ENCODE results near the gene LDB2. TPM values are rescaled to one million over a fixed set of nuclear protein-coding genes. Genes with fewer than 3 reads are reported as not detected.
"Not testable (repeated sequence)": the region's sequence is repeated elsewhere in the genome, so short reads cannot be mapped to it uniquely, and the experiment has no call there.

LDB2 gene
- total RNA-seq, 1 experiment from 2014 or later, result 0.24 TPM

DNA sequence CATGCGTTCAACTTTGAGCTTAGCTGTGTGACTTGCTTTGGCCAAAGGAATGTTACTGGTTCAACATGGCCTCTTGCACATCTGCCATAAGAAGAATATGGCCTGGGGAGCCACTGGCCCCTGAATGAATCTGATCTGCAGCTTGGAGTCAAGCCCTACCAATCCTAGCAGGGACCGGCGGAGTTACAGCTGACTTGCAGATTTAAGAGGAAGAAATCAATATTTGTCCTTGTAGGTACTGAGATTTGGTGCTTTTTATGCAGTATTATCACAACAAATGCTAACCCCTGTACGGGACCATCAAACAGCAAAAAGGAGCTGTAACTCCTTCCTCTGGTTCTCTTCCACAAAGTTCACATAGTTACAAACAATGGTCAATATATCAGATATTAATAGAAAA, 252.0 kb downstream of the LDB2 start:
- no peak for DNase-seq (ENCODE audit: low read depth)

DNA sequence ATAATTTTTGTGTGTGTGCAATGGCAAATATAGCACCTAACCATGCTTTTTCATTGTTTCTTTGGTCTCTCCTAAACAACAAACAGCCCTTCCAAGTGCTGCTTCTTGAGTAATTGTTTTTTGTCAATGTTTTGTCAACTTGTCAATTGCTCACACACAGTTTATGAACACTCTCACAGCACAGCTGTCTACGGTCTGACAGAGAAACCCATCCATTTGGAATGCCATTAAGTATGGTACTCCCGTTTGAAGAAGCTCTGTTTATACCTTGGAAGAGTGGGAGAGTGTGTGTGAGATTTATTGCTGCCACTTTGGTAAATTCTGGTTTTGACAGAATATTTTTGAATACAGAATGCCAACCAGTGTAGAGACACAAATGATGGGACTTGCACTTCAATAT, 254.6 kb downstream of the LDB2 start:
- no peak for DNase-seq (ENCODE audit: low read depth)

DNA sequence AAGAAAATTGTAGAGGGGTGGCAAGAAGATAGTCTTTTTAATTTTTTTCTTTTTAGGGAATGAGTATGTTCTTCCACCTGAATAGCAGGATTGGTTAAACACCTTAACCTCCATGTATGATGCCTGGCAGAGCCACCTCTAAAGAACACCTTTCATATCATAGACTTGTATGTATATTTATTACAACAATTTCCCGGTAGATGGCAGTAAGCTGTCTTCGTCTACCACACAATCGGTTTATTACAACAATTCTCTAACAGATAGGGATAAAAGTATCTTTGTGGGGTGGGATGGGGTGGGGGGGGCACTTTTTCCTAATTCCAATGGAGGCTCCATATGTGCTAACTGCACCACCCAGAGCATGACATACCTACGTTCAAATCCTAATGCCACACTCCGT, 255.5 kb downstream of the LDB2 start:
- peak; percentile 27 for DNase-seq (ENCODE audit: low read depth)

DNA sequence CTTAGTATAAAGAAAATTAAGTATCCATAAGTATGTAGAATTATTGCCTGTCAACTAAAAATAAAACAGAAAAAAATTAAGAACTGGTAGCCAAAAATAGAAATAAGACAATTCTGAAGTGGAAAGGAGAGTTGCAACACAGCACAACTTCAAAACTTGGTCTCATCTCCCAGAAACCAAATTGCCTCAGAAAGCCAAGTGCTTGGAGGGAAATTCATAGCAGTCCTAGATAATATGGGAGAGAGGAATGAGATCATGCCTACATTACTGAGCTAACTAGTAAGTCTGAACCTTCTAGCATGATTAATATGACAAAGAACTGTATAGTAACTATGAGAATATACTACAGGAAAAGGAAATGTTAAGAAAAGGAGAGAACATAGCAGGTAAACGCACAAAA, 256.5 kb downstream of the LDB2 start:
- DNase-seq (ENCODE audit: low read depth), result no peak

DNA sequence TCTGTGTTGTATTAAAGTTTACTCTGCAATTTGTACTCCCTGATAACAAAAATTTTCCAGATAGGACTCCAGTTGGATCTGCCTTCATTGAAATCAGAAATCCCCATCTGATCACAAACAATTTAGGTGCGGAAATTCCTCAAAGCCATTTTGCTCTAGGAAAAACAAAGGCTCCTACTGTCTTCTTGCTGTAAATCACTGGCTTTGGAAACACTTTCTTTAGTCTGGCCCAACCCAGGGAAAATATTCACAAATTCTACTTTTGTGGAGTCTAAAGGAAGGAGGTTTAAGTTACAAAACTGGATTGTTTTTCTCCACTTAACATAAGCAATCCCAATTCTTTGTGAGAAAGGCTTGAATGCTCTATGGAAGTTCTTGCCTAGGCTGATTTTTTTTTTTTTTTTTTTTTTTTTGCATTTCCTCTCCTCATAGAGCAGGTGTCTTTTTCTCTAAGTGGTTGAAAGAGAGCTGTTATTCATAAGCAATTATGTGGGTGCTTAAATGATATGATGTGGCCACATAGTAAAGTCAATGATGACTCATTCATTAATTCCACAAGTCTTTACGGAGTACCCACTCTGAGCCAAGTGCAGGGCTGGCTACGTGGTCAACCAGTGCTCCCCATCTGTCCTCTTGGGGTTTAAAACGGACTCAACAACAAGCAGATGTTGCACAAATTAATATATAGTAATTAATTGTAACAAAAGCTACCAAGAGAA, 261.4 kb downstream of the LDB2 start:
- peak; percentile 21 for DNase-seq (ENCODE audit: low read depth)

DNA sequence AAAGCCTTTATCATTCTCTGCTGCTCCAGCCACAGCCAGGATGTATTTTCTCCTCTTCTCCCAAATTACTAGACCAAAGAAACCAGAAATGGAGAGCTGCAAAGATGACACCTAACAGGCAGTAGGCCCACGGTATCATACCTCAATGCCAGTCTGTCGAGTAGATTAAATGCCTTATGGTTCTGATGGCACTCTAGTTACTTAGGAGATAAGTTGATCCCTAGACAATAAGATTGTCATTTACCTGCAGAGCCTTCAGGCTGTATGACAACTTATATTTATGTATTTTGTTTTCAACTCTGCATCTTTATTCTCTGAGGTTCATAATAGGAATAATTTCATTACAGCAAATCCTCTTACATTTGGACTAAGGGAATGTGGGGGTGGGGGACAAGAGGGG, 262.1 kb downstream of the LDB2 start:
- no peak for DNase-seq (ENCODE audit: low read depth)

DNA sequence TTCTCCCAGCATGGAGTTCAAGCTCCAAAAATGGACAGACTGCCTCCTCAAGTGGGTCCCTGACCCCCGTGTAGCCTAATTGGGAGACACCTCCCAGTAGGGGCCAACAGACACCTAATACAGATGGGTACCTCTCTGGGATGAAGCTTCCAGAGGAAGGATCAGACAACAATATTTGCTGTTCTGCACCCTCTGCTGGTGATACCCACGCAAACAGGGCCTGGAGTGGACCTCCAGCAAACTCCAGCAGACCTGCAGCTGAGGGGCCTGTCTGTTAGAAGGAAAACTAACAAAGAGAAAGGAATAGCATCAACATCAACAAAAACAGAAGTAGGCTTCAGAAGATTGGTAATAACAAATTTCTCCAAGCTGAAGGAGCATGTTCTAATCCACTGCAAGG, 269.2 kb downstream of the LDB2 start:
- DNase-seq (ENCODE audit: low read depth), result not testable (repeated sequence)

DNA sequence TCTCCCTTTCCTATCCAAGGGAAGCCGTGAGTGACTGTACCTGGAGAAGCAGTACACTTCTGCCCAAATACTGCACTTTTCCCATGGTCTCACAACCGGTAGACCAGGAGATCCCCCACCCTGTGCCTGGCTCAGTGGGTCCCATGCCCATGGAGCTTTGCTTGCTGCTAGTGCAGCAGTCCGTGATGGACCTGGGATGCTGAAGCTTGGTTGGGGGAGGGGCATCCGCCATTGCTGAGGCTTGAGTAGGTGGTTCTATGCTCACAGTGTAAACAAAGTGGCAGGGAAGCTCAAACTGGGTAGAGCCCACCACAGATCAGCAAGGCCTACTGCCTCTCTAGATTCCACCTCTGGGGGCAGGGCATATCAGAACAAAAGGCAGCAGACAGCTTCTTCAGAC, 269.6 kb downstream of the LDB2 start:
- not testable (repeated sequence) for DNase-seq (ENCODE audit: low read depth)

DNA sequence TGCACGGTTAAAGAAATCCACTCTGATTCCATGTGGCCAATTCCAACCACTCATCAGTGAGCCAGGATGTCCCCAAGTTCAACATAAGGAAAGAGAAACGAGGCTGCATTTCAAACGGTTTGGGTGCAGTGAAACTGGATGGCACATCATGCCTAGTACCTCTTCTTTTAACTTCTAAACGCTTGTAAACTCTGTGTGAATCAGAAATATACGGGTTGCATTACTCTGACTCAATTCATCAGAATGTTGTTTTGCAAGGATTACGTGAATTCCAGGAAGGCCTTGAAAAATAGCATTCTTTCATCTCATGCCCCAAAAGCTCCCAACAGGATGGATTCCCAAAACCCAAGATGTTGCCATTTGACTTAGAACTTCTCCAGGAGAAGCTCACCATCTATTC, 270.4 kb downstream of the LDB2 start:
- peak; percentile 78 for DNase-seq (ENCODE audit: low read depth)

DNA sequence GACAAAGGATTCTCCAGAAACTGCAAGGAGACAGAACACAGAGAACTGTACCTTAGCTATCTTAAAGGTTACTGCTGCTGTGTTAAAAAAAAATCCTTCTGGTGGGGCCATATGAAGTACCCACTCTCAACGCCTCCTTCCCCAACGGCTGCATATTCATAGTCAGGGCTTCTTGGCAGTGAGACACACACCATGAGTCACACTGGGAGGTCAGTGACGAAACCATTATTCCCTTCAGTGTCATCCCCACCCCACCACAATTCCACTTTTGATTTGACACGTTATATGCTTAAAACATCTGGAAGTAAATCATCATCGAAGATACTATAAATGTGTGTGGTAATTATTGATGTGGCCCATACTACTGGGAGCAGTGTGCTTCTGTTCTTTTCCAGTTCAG, 271.5 kb downstream of the LDB2 start:
- DNase-seq (ENCODE audit: low read depth), result peak; percentile 85

DNA sequence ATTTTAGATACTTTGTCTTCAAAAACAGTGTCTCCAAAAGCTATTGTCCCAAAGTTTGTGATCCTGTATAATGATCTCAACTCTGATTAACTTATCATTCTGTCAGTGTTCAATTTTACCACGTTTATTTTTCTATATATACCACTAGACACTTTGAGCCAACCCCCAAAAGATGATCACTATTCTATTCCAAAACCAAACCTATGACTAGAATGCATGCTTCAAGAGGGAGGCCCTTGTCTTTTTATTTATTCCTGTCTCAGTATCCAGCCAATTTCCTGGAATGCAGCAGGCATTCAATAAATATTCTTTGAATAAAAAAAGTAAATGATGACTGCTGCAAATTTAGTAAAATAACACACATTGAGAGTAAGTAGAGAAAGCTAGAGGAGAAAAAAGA, 275.6 kb downstream of the LDB2 start:
- DNase-seq (ENCODE audit: low read depth), result no peak

DNA sequence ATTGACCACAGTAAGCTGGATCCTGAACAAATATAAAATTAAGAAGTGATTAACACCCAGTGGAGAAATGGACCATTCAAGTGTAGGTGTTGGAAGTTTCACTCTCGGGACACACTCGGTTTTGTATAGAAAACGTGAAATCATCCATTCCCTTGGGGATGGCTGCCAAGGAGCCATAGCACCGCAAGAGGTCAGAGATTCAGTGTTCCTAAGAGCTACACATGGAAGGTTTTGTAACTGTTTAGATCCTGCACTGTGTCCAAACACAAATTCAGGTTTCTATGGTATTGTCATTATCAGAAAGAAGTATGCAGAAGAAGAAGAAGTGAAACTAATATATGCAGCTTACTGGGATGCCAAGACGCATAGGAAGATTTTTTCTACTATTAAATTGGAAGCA, 281.0 kb downstream of the LDB2 start:
- DNase-seq (ENCODE audit: low read depth), result peak; percentile 9

DNA sequence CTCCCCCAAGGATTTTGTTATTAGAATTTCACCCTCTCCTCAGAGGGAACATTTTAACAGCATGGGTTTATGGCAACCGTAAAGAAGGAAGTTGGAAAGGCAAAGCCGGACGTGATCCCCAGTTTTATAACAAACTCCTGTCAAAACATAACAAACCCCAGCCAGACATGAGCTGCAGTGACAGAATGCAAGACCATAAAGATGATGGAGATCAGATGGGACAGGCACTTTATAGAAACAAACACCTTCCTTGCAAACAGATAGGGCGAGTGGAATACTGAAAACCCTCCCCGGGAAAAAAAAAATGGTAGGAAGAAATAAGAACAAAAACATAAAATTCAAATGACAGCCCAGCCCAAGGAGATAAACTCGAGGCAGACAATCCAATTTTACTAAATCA, 281.4 kb downstream of the LDB2 start:
- no peak for DNase-seq (ENCODE audit: low read depth)

DNA sequence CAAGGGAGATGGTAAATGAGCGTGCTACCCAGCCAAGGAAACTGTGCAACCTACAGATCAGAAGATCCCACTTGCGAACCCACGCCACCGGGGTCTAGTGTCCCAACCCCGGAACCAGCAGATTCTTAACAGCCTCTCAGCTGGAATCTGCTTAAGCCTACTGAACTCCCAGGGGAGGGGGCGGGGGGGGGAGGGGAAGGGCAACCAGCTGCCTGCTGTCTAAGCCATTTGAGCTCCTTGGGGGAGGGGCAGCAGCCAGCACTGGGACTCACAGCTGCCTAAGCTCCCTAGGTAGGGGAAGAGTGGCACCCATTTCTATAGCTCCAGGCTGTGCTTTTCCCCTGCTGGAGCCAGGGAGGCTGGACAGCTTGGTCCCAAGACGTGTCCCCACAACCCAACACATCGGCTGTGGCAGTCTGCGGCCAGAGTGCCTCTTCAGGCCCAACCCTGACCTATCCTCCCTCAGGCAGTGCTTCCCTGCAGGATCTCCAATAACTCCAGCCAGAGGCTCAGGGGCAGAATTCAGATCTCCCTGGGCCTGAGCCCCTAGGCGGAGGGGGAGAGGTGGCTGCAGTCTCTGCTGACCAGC, 289.2 kb downstream of the LDB2 start:
- DNase-seq (ENCODE audit: low read depth), result no peak

DNA sequence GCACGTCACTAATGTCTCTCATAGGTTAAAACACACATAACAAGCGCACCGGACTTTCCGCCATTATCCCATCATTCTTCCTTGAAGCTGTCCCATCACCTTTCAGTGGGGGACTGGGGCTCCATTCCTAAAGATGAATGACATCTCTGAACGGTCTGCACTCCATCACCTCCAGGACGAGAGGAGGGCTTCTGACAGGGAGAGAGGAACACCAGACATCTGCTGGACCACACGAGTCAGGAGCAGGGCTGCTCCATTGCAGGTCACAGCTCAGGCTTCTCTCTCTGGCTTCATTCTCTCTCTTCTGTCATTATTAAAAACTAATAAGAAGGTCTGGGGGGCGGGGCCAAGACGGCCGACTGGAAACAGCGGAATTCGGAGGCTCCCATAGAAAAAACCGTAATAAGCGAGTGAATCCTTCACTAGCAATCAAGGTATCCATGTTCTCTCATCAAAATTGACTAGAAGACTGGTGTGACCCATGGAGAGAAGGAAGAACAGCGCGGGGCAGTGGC, 289.8 kb downstream of the LDB2 start:
- DNase-seq (ENCODE audit: low read depth), result no peak

DNA sequence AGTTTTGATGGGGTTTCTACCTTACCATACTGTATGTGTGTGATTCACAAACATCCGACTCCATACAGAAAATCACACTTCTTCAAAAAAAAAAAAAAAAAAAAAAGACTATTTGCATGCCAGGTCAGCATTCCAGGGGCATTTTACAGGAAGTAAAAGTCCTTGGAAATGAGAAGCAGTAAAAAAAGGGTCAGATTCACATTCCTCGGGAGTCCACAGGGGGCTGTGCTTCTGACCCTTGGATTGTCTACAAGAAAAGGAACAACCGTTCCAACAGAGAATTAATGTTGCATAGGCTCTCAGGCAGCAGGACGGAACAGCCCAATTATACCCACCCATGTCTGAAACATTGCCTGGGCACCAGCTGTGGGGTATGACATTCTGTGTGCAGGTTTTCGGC, 290.3 kb downstream of the LDB2 start:
- DNase-seq (ENCODE audit: low read depth), result no peak

DNA sequence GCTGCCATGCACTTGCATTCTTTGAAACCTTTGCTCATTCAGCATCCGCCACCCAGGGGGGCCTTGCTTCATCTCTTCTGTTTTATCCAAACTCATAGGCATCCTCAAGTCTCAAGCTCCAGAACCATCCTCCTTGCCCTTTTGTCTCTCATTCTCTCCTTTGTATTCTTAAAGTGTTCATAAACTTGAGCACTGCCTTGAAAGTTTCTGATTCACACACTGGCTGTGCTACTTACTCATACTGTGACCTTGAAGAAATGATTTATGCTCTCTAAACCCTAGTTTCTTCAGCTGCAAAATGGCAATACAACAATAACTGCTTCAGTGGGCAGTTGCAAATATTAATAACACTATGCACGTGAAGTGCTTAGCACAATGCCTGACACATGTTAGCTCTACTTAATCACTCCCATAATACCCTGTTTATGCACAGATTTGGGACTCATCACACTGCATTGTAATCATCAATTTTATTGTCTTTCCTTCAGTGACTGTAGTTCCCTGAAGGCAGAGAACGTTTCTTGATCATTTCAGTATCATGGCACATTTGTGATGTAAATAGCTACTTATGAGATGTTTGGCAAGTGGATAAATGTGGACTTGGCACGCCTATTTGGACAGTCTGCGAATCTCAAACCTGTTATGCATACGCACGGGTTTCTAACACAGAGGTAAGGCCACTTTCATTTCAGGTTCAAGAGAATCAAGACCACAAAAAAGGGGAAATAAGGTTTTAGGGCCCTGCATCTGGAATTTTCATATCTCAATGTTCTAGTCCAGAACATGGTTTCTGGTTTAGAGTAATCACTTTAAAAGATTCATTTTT, 291.0 kb downstream of the LDB2 start:
- no peak for DNase-seq (ENCODE audit: low read depth)

DNA sequence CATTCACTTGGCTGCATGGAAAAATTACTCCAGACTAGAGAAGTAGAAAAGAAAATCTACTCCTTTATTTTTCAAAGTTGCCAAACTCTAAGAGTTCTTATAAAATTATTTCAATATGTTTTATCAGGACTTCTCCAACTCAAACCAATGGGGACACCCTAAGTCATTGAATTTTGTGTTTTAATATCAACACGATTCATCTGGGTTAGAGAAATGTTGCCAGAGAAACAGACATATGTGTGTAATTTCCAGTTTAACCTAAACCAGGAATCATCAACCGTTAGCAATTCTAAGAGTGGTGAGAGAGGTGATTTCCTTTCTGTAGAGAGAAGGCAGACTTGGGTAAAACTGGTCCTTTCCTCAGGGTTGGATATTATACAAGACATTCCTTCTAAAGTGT, 291.8 kb downstream of the LDB2 start:
- no peak for DNase-seq (ENCODE audit: low read depth)

DNA sequence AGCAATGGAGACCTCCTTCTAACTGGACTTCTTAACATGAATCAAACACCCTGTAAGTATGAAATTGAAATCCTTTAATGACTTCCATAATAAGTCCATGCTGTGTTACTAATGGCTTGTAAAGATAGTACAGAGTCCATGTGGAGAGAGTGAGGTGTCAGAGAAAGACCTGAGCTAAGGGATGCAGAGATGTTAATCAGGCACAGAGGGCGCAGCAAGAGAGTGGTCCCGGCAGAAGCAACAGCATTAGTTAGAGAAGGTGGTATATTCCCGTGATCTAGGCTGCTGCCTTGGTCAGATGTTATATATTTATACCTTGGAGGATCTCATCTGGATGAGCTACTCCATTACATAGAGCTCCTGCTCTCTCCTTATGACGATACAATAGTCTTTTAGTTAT, 295.3 kb downstream of the LDB2 start:
- no peak for DNase-seq (ENCODE audit: low read depth)

DNA sequence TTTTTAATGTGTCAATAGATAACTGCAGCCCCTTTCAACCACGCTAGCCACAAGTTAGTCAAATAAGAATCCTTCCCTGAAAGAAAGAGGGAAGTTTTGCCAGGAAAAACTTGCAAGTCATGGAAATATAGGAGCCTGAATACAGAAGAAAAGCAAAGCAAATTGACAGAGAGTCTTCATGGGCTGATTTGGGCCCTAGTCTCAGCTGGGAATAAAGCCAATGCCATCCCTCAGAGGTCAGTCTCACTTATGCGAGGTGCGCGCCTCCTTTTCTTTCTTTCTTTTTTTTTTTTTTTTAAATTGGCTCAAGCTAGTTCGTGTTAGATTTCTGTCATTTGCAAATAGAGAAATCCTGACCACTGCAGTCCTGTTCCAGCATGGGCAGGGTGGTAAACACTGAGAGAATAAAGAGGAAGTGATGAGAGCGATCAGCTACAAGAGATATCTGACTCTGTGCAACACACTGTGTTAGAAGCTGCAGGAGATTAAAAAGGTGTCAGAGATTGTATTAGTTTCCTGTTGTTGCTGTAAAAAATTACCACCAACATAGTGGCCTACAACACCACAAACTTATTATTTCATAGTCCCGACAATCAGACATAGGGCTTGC, 299.7 kb downstream of the LDB2 start:
- no peak for DNase-seq (ENCODE audit: low read depth)

DNA sequence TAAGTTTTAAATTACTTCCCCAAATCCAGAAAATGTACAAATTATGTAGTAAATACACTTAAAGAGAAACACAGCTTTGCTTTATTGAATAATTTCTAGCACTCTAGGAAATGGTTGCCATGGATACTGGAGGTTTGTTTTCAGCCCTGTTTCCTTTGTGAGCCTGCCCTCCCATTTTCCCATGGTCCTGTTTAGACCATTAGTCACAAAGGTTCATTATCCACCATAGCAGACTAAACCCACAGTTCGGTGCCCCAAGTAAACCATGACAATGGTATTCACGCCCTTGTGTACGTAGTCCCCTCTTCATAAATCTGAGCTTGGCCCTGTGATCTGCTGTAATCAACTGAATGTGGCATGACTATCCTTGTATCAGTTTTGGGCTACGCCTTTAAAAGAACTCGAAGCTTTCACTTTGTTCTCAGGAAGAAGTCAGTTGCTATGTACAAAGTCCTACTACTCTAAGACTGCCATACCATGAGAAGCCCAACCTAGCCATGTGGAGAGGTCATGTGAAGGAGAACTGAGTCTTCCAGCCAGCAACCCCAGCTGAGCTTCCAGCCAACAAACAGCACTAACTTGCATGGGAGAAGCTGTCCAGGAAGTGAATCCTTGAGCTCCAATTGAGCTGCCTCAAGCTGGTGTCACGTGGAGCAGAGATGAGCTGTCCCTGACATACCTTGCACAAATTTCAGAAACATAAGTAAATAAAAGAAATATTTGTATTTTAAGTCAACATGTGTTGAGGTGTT, 300.4 kb downstream of the LDB2 start:
- DNase-seq (ENCODE audit: low read depth), result peak; percentile 55

DNA sequence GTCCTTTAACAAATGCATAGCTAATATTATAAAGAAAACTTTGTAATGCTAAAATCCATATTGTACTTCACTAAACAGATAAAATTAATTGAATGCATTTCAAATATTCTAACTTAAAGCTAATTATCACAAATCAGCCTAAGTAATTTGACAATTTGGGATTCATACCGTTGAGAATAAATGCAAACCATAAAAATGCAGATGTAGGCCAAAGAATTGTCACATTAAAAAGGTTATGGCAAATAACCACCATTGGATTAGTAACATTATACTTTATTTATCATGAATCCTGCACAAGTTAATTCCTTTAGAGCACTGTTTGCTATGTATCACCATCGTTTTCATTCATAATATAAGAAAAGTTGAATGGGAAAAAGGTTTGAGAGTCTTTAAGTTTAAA, 301.0 kb downstream of the LDB2 start:
- no peak for DNase-seq (ENCODE audit: low read depth)
